HepG2 (cell line): ENCODE measurements around the gene RHOG. TPM values are rescaled to one million over a fixed set of nuclear protein-coding genes. Genes with fewer than 3 reads are reported as not detected.

Experiments used
- BCL6 ChIP-seq: IDR thresholded peaks from 2 replicates; pipeline ENCODE4 v1.6.1; 2016; ENCODE audit warnings: missing genetic modification reagents, missing compliant biosample characterization
- CCAR2 ChIP-seq: fragments of 200-400 bp; formaldehyde crosslinking; optimal IDR thresholded peaks from 2 replicates; pipeline ENCODE3; 2018; ENCODE audit warnings: low read depth, mild to moderate bottlenecking, low read length, moderate library complexity
- FOXA1 ChIP-seq, 2 experiments: fragments of 450-650 bp in 1 of 2; sonication (generic) in 1 of 2; formaldehyde crosslinking in 1 of 2; IDR thresholded peaks; 2 replicates each; pipeline versions ENCODE4 v1.4.0 to v1.6.1; 2016 to 2020; ENCODE audit warnings: missing genetic modification reagents in 1 of 2
- FOXJ3 ChIP-seq: sonication (generic); formaldehyde crosslinking; IDR thresholded peaks from 2 replicates; pipeline ENCODE4 v1.4.0; 2020; ENCODE audit warnings: missing genetic modification reagents, mild to moderate bottlenecking, borderline replicate concordance
- HNRNPUL1 ChIP-seq: fragments of 200-400 bp; formaldehyde crosslinking; IDR thresholded peaks from 2 replicates; pipeline ENCODE4 v1.6.1; 2017; ENCODE audit warnings: low read depth, mild to moderate bottlenecking, low read length, moderate library complexity
- HOXA9 ChIP-seq: sonication (generic); formaldehyde crosslinking; IDR thresholded peaks from 2 replicates; pipeline ENCODE4 v1.8.1; 2022; ENCODE audit warnings: missing genetic modification reagents, mild to moderate bottlenecking, moderate library complexity, borderline replicate concordance
- MEF2D ChIP-seq: sonication (generic); formaldehyde crosslinking; IDR thresholded peaks from 2 replicates; pipeline ENCODE4 v1.5.1; 2020; ENCODE audit warnings: mild to moderate bottlenecking, missing genetic modification reagents
- REL ChIP-seq: sonication (generic); formaldehyde crosslinking; conservative IDR thresholded peaks from 2 replicates; pipeline ENCODE4 v1.8.0; 2022; ENCODE audit warnings: mild to moderate bottlenecking, missing genetic modification reagents, moderate library complexity
- ZNF605 ChIP-seq: sonication (generic); formaldehyde crosslinking; IDR thresholded peaks from 2 replicates; pipeline ENCODE4 v1.8.0; 2022; ENCODE audit warnings: mild to moderate bottlenecking, missing genetic modification reagents
- ZNF644 ChIP-seq: IDR thresholded peaks from 2 replicates; pipeline ENCODE4 v1.6.1; 2016; ENCODE audit warnings: low read depth
- ZNF703 ChIP-seq: sonication (generic); formaldehyde crosslinking; IDR thresholded peaks from 2 replicates; pipeline ENCODE4 v1.5.1; 2020; ENCODE audit warnings: missing genetic modification reagents, mild to moderate bottlenecking, moderate library complexity, borderline replicate concordance
- polyA plus RNA-seq, 8 experiments: library from polyadenylated mRNA; depleted of rRNA in 3 of 8; stranded (reverse) in 7 of 8; unstranded in 1 of 8; fragments of >200 nt; fragmentation: Illumina TruSeq in 4 of 8; extraction: Trizol in 4 of 8; gene quantifications; 2 replicates each; pipeline versions ENCODE4 v1.2.1 to v1.2.3, GENCODE V29; 2011 to 2016; ENCODE audit warnings: low read depth in 4 of 8, missing spikeins in 1 of 8, mixed read lengths in 1 of 8; ENCODE audit not compliant: insufficient read depth in 1 of 8
- total RNA-seq, 5 experiments: library from RNA; depleted of rRNA; stranded (reverse); fragments of >200 nt; fragmentation: Illumina TruSeq; extraction: Trizol; gene quantifications; 2 replicates each; pipeline ENCODE4 v1.2.3, GENCODE V29; 2016; ENCODE audit warnings: low read depth in 1 of 5
- TF ChIP-seq, protein P1 (sequence below): sonication (generic); formaldehyde crosslinking; IDR thresholded peaks from 2 replicates; pipeline ENCODE4 v1.4.0; 2020; ENCODE audit warnings: missing genetic modification reagents
- TF ChIP-seq, protein P2 (sequence below): sonication (generic); formaldehyde crosslinking; IDR thresholded peaks from 2 replicates; pipeline ENCODE4 v1.5.0; 2020; ENCODE audit warnings: mild to moderate bottlenecking, missing genetic modification reagents
- TF ChIP-seq, protein P3 (sequence below): IDR thresholded peaks from 2 replicates; pipeline ENCODE4 v1.6.1; 2016; ENCODE audit warnings: low read depth, borderline replicate concordance
- TF ChIP-seq, protein P4 (sequence below): IDR thresholded peaks from 2 replicates; pipeline ENCODE4 v1.6.1; 2012; ENCODE audit warnings: low read length, improper control_type of control experiment

The RHOG gene
- total and polyA plus RNA-seq, 2 of the 13 experiments (the other 11 are each of a cell fraction or from before 2014, with no cell fraction given) = 7.7 to 23.4 TPM

DNA sequence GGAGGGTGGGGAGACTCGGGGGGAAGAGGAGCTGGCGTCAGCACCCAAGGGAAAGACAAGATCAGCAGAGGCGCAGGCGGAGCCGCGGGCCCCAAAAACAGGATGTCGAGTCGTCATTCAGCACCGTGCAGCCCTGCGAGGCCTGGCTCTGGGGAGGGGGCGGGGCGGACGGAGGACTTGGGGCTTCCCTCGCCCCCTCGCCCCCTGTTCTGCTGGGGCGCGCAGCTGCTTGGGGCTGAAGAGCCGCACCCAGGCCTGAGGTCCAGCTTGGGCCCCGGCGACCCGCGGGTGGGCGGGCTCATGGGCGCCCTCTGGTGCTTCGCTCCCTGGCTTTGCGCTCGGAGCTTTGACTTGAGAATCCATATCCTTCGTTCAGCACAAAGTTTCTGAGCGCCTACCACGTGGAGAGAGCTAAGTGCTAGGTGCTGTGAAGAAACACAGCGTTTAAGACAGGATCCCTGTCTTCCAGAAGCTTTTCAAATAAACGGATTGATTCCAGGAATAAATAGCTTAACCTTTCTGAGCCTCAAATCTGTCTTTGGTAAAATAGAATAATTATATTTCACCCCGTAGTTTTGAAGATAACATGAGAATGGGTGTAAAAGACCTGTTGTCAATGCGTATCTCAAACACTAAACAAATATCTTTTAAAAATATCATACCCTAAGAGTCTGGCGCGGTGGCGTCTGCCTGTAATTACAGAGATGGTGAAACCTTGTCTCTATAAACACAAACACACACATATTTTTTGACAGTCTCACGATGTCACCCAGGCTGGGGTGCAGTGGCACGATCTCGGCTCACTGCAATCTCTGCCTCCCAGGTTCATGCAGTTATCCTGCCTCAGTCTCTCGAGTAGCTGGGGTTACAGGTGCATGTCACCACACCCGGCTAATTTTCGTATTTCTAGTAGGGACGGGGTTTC is 929 bp upstream of the RHOG start (continued):
- TF ChIP-seq, protein P1, sequence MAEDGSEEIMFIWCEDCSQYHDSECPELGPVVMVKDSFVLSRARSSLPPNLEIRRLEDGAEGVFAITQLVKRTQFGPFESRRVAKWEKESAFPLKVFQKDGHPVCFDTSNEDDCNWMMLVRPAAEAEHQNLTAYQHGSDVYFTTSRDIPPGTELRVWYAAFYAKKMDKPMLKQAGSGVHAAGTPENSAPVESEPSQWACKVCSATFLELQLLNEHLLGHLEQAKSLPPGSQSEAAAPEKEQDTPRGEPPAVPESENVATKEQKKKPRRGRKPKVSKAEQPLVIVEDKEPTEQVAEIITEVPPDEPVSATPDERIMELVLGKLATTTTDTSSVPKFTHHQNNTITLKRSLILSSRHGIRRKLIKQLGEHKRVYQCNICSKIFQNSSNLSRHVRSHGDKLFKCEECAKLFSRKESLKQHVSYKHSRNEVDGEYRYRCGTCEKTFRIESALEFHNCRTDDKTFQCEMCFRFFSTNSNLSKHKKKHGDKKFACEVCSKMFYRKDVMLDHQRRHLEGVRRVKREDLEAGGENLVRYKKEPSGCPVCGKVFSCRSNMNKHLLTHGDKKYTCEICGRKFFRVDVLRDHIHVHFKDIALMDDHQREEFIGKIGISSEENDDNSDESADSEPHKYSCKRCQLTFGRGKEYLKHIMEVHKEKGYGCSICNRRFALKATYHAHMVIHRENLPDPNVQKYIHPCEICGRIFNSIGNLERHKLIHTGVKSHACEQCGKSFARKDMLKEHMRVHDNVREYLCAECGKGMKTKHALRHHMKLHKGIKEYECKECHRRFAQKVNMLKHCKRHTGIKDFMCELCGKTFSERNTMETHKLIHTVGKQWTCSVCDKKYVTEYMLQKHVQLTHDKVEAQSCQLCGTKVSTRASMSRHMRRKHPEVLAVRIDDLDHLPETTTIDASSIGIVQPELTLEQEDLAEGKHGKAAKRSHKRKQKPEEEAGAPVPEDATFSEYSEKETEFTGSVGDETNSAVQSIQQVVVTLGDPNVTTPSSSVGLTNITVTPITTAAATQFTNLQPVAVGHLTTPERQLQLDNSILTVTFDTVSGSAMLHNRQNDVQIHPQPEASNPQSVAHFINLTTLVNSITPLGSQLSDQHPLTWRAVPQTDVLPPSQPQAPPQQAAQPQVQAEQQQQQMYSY (CRISPR knock-in tag) = no peak
- TF ChIP-seq ZNF644 (CRISPR knock-in tag) (0 out of 2 replicates have a peak, but pooled peaks have one; percentile 21), HOXA9 (no peak), HNRNPUL1 (no peak), FOXJ3 (CRISPR knock-in tag) (no peak), MEF2D (CRISPR knock-in tag) (peak; percentile 49; the same call in 1 of the 2 replicates), ZNF703 (CRISPR knock-in tag) (no peak), FOXA1 (IDR thresholded peaks at IDR 0.05) (no peak), FOXA1 (CRISPR knock-in tag; IDR thresholded peaks at IDR 0.05) (no peak), BCL6 (0 out of 2 replicates have a peak, but pooled peaks have one; percentile 18), REL (CRISPR knock-in tag) (no peak), ZNF605 (CRISPR knock-in tag) (no peak), CCAR2 (no peak)
- TF ChIP-seq, protein P2, sequence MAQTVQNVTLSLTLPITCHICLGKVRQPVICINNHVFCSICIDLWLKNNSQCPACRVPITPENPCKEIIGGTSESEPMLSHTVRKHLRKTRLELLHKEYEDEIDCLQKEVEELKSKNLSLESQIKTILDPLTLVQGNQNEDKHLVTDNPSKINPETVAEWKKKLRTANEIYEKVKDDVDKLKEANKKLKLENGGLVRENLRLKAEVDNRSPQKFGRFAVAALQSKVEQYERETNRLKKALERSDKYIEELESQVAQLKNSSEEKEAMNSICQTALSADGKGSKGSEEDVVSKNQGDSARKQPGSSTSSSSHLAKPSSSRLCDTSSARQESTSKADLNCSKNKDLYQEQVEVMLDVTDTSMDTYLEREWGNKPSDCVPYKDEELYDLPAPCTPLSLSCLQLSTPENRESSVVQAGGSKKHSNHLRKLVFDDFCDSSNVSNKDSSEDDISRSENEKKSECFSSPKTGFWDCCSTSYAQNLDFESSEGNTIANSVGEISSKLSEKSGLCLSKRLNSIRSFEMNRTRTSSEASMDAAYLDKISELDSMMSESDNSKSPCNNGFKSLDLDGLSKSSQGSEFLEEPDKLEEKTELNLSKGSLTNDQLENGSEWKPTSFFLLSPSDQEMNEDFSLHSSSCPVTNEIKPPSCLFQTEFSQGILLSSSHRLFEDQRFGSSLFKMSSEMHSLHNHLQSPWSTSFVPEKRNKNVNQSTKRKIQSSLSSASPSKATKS (CRISPR knock-in tag) = no peak
- TF ChIP-seq, protein P3, sequence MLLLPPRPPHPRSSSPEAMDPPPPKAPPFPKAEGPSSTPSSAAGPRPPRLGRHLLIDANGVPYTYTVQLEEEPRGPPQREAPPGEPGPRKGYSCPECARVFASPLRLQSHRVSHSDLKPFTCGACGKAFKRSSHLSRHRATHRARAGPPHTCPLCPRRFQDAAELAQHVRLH = peak; percentile 75; the same call in 1 of the 2 replicates
- TF ChIP-seq, protein P4, sequence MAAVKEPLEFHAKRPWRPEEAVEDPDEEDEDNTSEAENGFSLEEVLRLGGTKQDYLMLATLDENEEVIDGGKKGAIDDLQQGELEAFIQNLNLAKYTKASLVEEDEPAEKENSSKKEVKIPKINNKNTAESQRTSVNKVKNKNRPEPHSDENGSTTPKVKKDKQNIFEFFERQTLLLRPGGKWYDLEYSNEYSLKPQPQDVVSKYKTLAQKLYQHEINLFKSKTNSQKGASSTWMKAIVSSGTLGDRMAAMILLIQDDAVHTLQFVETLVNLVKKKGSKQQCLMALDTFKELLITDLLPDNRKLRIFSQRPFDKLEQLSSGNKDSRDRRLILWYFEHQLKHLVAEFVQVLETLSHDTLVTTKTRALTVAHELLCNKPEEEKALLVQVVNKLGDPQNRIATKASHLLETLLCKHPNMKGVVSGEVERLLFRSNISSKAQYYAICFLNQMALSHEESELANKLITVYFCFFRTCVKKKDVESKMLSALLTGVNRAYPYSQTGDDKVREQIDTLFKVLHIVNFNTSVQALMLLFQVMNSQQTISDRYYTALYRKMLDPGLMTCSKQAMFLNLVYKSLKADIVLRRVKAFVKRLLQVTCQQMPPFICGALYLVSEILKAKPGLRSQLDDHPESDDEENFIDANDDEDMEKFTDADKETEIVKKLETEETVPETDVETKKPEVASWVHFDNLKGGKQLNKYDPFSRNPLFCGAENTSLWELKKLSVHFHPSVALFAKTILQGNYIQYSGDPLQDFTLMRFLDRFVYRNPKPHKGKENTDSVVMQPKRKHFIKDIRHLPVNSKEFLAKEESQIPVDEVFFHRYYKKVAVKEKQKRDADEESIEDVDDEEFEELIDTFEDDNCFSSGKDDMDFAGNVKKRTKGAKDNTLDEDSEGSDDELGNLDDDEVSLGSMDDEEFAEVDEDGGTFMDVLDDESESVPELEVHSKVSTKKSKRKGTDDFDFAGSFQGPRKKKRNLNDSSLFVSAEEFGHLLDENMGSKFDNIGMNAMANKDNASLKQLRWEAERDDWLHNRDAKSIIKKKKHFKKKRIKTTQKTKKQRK = no peak
